SKM-1 (cell line): ENCODE results near the gene EFHD2.
"Not testable (repeated sequence)": the region's sequence is repeated elsewhere in the genome, so short reads cannot be mapped to it uniquely, and the experiment has no call there.

Experiments
- DNase-seq: peaks from one replicate; lab custom pipeline; 2025; ENCODE audit not compliant: unreplicated experiment; lab: John Stamatoyannopoulos, UW

Gene EFHD2

GRCh38 chr1:15411593-15412137 lies 2.0 kb downstream of the EFHD2 start:
- peak; percentile 83 for DNase-seq

GRCh38 chr1:15412175-15412800 lies 2.6 kb downstream of the EFHD2 start:
- DNase-seq, result no peak

GRCh38 chr1:15412843-15413242 lies 3.2 kb downstream of the EFHD2 start:
- DNase-seq, result no peak

GRCh38 chr1:15413563-15414444 lies 4.1 kb downstream of the EFHD2 start:
- no peak for DNase-seq

GRCh38 chr1:15414445-15414983 lies 4.8 kb downstream of the EFHD2 start:
- no peak for DNase-seq

GRCh38 chr1:15417059-15417934 lies 7.6 kb downstream of the EFHD2 start:
- no peak for DNase-seq

- DNase-seq, result no peak
Observed at GRCh38 chr1:15418806-15419515, 9.3 kb downstream of the EFHD2 start.

GRCh38 chr1:15420853-15421465 lies 11.3 kb downstream of the EFHD2 start:
- DNase-seq, result no peak

- no peak for DNase-seq
Observed at GRCh38 chr1:15422871-15423270, 13.2 kb downstream of the EFHD2 start.

- no peak for DNase-seq
Observed at GRCh38 chr1:15423355-15424077, 13.8 kb downstream of the EFHD2 start.

- DNase-seq, result no peak
Observed at GRCh38 chr1:15424146-15424667, 14.5 kb downstream of the EFHD2 start.

- no peak for DNase-seq
Observed at GRCh38 chr1:15424981-15425380, 15.3 kb downstream of the EFHD2 start.

- no peak for DNase-seq
Observed at GRCh38 chr1:15425521-15425920, 15.8 kb downstream of the EFHD2 start.

GRCh38 chr1:15425958-15426357 lies 16.3 kb downstream of the EFHD2 start:
- no peak for DNase-seq

- DNase-seq, result no peak
Observed at GRCh38 chr1:15426492-15427279, 17.0 kb downstream of the EFHD2 start.

GRCh38 chr1:15427280-15427666 lies 17.6 kb downstream of the EFHD2 start:
- no peak for DNase-seq

- not testable (repeated sequence) for DNase-seq
Observed at GRCh38 chr1:15428252-15428651, 18.6 kb downstream of the EFHD2 start.

- DNase-seq, result no peak
Observed at GRCh38 chr1:15428815-15429435, 19.2 kb downstream of the EFHD2 start.
